DND-41 (cell line): ENCODE measurements around the gene TNIK.

Source experiments
- EZH2 ChIP-seq: IDR thresholded peaks from 3 replicates; pipeline ENCODE4 v1.6.1; 2012; ENCODE audit warnings: borderline replicate concordance, low read depth, mild to moderate bottlenecking, moderate library complexity, low read length, inconsistent platforms; ENCODE audit not compliant: severe bottlenecking
- TF ChIP-seq, protein P1 (sequence below): IDR thresholded peaks from 2 replicates; pipeline ENCODE4 v1.5.1; 2012; ENCODE audit warnings: borderline replicate concordance, low read length, moderate library complexity, mild to moderate bottlenecking; ENCODE audit not compliant: poor library complexity, severe bottlenecking; ENCODE audit errors: extremely low read depth

DNA sequence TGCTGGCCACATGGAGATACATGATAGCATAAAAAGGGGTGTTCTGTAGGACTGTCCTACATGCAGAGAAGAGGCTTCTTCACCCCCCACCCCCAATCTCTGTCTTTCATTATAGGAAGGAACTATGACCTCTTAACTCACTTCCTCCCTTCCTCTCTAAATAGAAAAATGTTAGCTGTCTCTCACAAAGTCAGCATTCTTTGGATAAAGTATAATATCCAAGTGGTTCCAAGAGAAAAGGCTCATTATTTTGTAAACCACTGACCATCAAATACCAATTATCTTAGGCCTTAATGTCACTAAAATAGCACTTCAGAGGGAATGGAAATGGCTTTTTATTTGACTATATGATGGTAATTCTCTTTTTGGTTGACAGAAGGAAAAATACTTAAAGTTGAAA is 338.4 kb downstream of the TNIK start:
- TF ChIP-seq, protein P1, sequence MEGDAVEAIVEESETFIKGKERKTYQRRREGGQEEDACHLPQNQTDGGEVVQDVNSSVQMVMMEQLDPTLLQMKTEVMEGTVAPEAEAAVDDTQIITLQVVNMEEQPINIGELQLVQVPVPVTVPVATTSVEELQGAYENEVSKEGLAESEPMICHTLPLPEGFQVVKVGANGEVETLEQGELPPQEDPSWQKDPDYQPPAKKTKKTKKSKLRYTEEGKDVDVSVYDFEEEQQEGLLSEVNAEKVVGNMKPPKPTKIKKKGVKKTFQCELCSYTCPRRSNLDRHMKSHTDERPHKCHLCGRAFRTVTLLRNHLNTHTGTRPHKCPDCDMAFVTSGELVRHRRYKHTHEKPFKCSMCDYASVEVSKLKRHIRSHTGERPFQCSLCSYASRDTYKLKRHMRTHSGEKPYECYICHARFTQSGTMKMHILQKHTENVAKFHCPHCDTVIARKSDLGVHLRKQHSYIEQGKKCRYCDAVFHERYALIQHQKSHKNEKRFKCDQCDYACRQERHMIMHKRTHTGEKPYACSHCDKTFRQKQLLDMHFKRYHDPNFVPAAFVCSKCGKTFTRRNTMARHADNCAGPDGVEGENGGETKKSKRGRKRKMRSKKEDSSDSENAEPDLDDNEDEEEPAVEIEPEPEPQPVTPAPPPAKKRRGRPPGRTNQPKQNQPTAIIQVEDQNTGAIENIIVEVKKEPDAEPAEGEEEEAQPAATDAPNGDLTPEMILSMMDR: no peak
- TF ChIP-seq EZH2: no peak
